GM18508 (cell line): ENCODE data around the gene HNMT.
"Not testable (repeated sequence)": the region's sequence is repeated elsewhere in the genome, so short reads cannot be mapped to it uniquely, and the experiment has no call there.

Experiments
- ATAC-seq: cut with Tn5 transposase; IDR thresholded peaks from one replicate; pipeline ENCODE4 v1.9.1; 2021; ENCODE audit warnings: moderate number of reproducible peaks; ENCODE audit not compliant: insufficient read depth, unreplicated experiment

Gene HNMT

DNA sequence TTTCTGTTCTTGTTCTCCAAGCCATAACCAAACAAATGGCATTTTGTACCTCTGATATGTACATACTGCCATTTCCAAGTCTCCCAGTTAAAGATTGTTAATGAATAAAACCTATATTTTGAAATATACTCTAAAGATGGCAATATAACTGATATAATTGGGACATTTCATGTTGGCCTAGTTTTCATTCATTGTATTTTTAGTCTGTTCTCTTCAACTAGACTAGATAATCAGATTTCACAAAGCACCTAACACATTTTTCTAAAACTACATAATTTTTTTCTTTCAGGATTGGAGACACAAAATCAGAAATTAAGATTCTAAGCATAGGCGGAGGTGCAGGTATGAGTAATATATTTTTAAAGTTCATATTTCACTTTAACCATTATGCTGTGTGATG lies 5.6 kb downstream of the HNMT start:
- no peak for ATAC-seq

- not testable (repeated sequence) for ATAC-seq
Measured at GRCh38 chr2:137971259-137971658, 7.0 kb downstream of the HNMT start.

DNA sequence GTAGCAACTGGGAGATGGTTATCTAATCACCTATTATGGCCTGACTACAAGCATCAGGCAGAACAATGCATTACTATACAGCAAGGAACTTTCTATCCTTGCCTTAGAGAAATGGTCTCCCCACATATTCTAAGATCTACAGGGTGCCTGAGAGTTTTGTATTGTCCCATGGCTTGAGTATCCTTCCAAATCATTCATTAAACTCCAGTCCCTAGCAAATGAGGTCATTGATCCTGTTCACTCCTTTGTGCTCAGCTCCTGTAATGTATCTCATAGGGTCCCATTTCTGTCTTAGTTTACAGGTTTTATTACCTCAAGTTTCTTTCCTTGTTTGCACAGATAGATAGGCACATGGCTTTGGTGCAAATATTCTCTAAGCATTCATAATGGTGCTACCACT lies 9.0 kb downstream of the HNMT start:
- ATAC-seq = no peak

DNA sequence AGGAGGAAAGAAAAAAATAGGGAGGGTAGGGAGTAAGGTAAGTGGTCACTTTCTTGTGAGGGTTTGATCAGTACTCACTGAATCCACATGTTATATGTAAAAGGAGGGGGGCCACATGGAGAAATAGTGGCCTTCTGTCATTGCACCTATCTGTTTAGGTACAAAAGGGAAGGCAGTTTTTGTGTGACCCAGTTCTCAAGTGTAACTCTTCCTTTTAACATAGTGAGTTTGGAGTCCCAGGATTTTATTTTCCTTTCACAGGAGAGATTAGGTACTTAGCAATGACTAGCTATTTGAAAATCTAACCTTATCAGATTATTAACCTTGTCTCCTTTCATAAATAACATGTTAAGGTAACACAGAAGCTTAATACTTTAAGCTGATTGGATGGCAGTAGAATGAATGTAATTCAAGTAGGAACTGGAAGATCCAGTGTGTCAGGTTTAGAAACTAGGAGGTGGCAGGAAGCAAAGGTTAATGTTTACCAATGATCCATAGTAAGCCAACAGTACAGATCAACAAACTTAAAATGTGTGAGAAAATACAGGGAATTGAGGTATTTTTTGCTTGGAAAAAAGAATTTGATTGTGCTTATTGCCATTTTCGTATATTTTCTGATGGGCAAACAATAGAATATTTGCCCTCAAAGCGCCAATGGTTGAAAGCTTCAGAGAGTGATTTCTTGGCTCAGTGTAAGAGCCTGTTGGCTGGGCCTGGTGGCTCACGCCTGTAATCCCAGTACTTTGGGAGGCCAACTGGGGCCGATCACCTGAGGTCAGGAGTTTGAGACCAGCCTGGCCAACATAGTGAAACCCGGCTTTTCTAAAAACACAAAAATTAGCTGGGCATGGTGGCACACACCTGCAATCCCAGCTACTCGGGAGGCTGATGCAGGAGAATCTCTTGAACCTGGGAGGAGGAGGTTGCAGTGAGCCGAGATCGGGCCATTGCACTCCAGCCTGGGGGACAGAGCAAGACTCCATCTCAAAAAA lies 11.3 kb downstream of the HNMT start:
- no peak for ATAC-seq

DNA sequence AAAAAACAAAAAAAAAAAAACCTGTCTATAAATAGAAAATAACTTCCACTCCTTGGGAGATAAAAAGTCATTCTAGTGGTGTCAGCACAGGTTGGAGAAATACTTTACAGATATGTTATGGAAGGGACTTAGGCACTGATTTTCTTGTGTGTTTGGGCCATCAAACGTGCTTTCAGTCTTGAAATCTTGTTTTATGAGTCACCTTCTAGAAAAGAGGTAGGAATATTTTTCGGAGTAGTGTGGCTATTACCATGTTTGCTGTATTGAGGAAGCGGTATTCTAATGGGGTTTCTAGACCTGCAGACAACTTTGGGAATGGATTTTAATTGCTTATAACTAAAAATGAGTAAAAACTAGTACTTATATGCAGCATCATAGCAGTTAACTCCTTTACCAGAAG lies 12.0 kb downstream of the HNMT start:
- no peak for ATAC-seq

DNA sequence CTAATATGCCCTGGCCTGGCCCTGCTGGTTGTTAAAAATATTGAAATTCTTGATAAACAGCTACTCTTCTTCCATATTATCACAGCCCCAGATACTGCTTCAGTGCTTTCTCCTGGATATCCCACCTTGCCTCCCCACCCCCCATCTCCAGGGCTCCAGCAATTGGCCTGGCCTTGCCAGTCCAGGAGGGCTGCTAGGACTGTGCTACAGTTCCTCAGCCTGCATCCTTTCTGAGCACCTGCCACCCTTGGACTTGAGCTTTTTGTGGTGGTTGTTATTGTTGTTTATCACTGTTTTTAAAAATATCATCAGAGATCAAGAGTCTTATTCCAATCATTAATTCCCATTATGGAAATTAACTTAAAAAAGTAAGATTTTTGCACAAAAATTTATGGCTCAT lies 13.5 kb downstream of the HNMT start:
- no peak for ATAC-seq

DNA sequence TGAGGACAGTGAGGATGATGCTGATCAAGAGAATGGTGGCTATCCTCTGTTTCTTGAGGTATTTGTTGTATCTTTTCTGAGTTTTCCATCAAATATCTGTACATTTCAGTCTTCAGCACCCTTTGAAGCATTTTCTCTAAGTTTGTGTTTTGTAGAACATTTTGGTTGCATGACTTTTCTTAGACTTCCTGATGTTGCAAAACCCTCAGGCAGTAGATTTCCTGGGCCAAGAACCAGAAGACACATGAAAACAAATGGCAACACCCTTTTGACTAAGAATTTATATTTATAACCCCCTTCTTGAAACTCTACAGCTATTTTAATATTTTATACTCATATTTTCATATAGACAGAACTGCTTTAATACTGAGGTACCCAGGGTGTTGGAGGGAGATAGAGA lies 16.2 kb downstream of the HNMT start:
- ATAC-seq = no peak

DNA sequence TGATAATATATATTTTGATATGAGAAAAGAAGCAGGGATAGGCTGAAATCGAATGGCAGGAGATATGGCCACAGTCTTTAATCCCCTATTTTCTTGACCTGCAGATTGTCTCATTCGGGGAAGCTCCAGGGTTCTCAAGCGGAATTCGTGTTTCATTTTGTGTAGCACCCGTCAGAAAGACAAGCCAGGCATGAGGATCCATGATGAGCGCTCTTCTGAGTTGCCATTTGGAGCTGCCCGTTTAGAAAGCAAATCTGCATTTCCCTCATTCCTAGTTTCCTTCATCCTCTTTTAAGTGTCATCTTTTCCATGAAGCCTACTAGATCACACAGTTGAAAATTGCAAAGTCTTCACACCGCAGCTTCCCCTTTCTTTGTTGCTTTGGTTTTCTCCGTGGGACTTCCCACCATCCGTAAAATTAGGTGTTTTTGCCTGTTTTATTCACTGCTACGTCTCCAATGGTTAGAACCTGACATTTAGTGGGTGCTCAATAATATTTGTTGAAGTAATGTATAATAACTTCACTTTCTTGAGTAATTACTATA lies 16.9 kb downstream of the HNMT start:
- ATAC-seq = no peak

GRCh38 chr2:137983581-137983980 lies 19.3 kb downstream of the HNMT start:
- no peak for ATAC-seq

DNA sequence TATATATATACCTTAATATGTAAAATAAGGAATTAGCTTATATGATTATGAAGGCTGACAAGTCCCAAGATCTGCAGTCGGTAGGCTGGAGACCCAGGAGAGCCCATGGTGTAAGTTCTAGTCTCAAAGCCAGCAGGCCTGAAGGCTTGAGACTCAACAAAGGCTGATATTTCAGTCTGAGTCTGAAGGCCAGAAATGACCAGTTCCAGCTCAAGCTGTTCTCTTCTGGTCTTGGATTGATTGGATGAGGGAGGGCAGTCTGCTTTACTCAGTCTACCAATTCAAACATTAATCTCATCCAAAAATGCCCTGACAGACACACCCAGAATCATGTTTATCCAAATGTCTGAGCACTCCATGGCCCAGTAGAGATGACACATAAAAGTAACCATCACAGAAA lies 22.0 kb downstream of the HNMT start:
- no peak for ATAC-seq

- no peak for ATAC-seq
Measured at GRCh38 chr2:137987011-137987410, 22.7 kb downstream of the HNMT start.

GRCh38 chr2:137991078-137991477 lies 26.8 kb downstream of the HNMT start:
- no peak for ATAC-seq

DNA sequence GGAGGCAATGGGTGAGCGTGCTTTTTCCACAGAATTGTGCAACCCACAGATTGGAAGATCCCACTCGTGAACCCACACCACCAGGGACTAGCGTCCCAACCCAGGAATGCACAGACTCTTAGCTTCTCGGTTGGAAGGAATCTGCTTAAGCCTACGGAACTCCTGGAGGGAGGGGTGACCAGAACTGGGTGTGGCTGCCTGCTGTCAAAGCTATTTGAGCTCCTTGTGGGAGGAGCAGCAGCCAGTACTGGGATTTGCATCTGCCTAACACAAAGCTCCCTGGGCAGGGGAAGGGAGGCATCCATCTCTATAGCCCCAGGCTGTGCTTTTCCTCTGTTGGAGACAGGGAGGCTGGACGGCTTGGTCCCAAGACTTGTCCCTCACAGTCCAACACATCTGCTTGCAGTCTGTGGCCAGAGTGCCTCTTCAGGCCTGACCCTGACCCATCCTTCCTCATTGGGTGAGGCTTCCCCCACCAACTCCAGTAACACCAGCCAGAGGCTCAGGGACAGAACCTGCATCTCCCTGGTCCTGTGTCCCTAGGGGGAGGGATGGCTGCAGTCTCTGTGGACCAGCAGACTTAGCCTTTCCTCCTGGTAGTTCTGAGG lies 27.9 kb downstream of the HNMT start:
- ATAC-seq = no peak

GRCh38 chr2:137993715-137994476 lies 29.6 kb downstream of the HNMT start:
- not testable (repeated sequence) for ATAC-seq

DNA sequence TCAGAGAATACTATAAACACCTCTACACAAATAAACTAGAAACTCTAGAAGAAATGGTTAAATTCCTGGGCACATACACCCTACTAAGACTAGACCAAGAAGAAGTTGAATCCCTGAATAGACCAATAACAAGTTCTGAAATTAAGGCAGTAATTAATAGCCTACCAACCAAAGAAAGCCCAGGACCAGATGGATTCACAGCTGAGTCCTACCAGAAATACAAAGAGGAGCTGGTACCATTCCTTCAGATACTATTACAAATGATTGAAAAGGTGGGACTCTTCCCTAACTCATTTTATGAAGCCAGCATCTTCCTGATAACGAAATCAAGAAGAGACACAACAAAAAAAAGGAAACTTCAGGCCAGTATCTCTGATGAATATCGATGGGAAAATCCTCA lies 31.1 kb downstream of the HNMT start:
- ATAC-seq = not testable (repeated sequence)

DNA sequence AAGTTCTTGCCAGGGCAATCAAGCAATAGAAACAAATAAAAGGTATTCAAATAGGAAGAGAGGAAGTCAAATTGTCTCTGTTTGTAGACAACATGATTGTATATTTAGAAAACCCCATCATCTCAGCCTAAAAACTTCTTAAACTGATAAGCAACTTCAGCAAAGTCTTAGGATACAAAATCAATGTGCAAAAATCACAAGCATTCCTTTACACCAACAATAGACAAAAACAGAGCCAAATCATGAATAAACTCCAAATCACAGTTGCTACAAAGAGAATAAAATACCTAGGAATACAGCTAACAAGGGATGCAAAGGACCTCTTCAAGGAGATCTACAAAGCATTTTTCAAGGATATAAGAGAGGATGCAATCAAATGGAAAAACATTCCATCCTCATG lies 31.9 kb downstream of the HNMT start:
- ATAC-seq = not testable (repeated sequence)

- ATAC-seq = no peak
Measured at GRCh38 chr2:137997733-137998132, 33.5 kb downstream of the HNMT start.

- no peak for ATAC-seq
Measured at GRCh38 chr2:137998503-137998902, 34.2 kb downstream of the HNMT start.

GRCh38 chr2:137999273-137999672 lies 35.0 kb downstream of the HNMT start:
- no peak for ATAC-seq

DNA sequence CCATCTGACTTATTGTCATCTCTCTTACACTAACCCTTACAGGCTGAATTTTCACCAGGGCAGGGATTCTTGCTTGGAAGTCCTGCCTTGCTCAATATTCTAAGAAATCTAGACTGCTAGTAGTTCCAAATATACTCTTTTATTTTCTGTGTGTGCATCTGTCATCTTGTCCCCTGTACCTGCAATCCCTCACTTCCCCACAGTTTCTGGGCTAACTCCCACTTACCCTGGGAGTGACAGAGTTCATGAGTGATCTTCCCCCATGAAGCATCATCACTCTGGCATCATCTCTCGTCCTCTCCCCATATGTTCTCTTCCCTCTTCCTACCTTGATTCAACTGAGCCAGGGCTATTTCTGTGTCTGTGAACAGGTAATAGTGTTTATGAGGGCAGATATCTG lies 35.7 kb downstream of the HNMT start:
- no peak for ATAC-seq

DNA sequence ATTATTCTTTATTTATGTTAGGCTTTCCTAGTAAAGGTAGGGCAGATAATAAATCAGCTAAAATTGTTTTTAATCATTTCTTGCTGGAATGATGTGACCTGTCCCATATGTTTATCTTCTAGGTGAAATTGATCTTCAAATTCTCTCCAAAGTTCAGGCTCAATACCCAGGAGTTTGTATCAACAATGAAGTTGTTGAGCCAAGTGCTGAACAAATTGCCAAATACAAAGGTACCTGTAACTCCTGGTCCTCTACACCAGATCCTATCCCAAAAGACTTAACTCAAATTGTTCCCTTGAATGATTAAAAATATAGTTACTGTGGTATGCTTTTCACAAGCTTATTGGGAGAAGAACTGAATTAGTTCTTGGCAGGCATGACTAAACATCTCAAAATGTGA lies 36.5 kb downstream of the HNMT start:
- ATAC-seq = no peak
